Stomach (tissue), 9 donors: ENCODE results near the gene HNRNPA2B1. TPM values are rescaled to one million over a fixed set of nuclear protein-coding genes. Genes with fewer than 3 reads are reported as not detected.

Experiments used
- DNase-seq, 2 donors: peaks; one replicate each; pipeline versions ENCODE4 v3.0.0 to v3.0.0-alpha.2; 2013 to 2019
- H3K27ac ChIP-seq, 5 donors: fragments of 200-600 bp in 4 of 5; sonication (generic) in 4 of 5; one replicate each; pipeline ENCODE4 v1.5.1; 2013 to 2019; ENCODE audit warnings: mild to moderate bottlenecking in 1 of 5, moderate library complexity in 1 of 5
- H3K27me3 ChIP-seq, 3 donors: fragments of 200-600 bp; sonication (generic); one replicate each; pipeline ENCODE4 v1.5.1; 2017 to 2019; ENCODE audit warnings: mixed run types in 1 of 3
- H3K36me3 ChIP-seq, 4 donors: fragments of 200-600 bp; sonication (generic); 1 replicate in 3 of 4; 2 replicates in 1 of 4; pipeline ENCODE4 v1.5.1; 2016 to 2019
- H3K4me1 ChIP-seq, 4 donors: fragments of 200-600 bp; sonication (generic); one replicate each; pipeline ENCODE4 v1.5.1; 2016 to 2019
- H3K4me3 ChIP-seq, 4 donors: fragments of 200-600 bp; sonication (generic) in 3 of 4; one replicate each; pipeline ENCODE4 v1.5.1; 2016 to 2019; ENCODE audit warnings: mild to moderate bottlenecking in 1 of 4
- H3K9me3 ChIP-seq, 4 donors: fragments of 200-600 bp; sonication (generic); one replicate each; pipeline ENCODE4 v1.5.1; 2016 to 2019
- CTCF ChIP-seq, 7 experiments: fragments of 450-650 bp in 4 of 7; fragments of 200-600 bp in 3 of 7; sonication (generic) in 3 of 7; IDR thresholded peaks; one replicate each; pipeline ENCODE4 v1.5.1; 2016 to 2019; ENCODE audit warnings: antibody characterized with exemption in 7 of 7, control low read depth in 2 of 7, mild to moderate bottlenecking in 1 of 7
- EP300 ChIP-seq: sonication (generic); formaldehyde crosslinking; IDR thresholded peaks from one replicate; pipeline ENCODE4 v1.6.1; 2017; ENCODE audit warnings: antibody characterized with exemption
- POLR2A ChIP-seq, 4 donors: fragments of 450-650 bp; IDR thresholded peaks; one replicate each; pipeline ENCODE4 v1.6.1; 2016; ENCODE audit warnings: antibody characterized with exemption in 4 of 4, control low read depth in 2 of 4, mild to moderate bottlenecking in 1 of 4, moderate library complexity in 1 of 4
- POLR2AphosphoS5 ChIP-seq, 3 donors: sonication (generic); formaldehyde crosslinking; IDR thresholded peaks; one replicate each; pipeline ENCODE4 v1.6.1; 2016; ENCODE audit warnings: antibody characterized with exemption in 3 of 3
- WGBS, 5 donors: extraction: QIAGEN DNeasy Blood & Tissue Kit in 3 of 5; methylation state at CpG; one replicate each; pipeline versions ENCODE4 v1.1.5 to v1.1.7; 2013 to 2018; 5-methylcytosine and 5-hydroxymethylcytosine counted together
- intact Hi-C: fragments of 100-400 bp; cut with DNase I; formaldehyde crosslinking; loops from one replicate; pipeline ENCODE4 v1.15.1; 2023; ENCODE audit warnings: low total_unique reads
- polyA plus RNA-seq, 3 donors: library from polyadenylated mRNA; stranded (reverse); fragments of 200-250 nt; gene quantifications; one replicate each; pipeline ENCODE4 v1.2.3, GENCODE V29; 2013
- total RNA-seq, 5 donors: library from RNA; depleted of rRNA; stranded (reverse); fragments of >200 nt; gene quantifications; one replicate each; pipeline versions ENCODE4 v1.1.0 to v1.2.3, GENCODE V29; 2014 to 2016
- donor health status: healthy with polysubstance abuse.
- donor health status: Bipolar disorder and iron deficiency.
- donor health status: healthy.

Gene HNRNPA2B1
- total and polyA plus RNA-seq, 8 donors = 142 to 464 (median 304) TPM

- no peak overlapping the region for H3K4me3 ChIP-seq
- no peaks in the 10 kb centered on the region for H3K4me1 ChIP-seq
- no peak overlapping the region for H3K27ac ChIP-seq
- no peak for DNase-seq
- intact Hi-C loops = no loop called here
- H3K27me3 ChIP-seq = no peaks in the 10 kb centered on the region
- no peak for TF ChIP-seq CTCF (IDR thresholded peaks at IDR 0.05)
- no peak for TF ChIP-seq POLR2AphosphoS5 (IDR thresholded peaks at IDR 0.05)
- TF ChIP-seq POLR2A (IDR thresholded peaks at IDR 0.05) = no peak
- no peak for TF ChIP-seq EP300
- WGBS, 5 donors = 54 to 67% (median 64%) methylated on average over 3 of the region's 3 CpGs
- no peaks in the 10 kb centered on the region for H3K9me3 ChIP-seq
- H3K36me3 ChIP-seq = no peaks in the 10 kb centered on the region
These were observed 37.5 kb upstream of the HNRNPA2B1 start for GRCh38 chr7:26238032-26238431.

GRCh38 chr7:26237035-26237807 is 36.7 kb upstream of the HNRNPA2B1 start:
- TF ChIP-seq POLR2AphosphoS5 (IDR thresholded peaks at IDR 0.05) (no peak), CTCF (IDR thresholded peaks at IDR 0.05) (no peak), EP300 (no peak), POLR2A (IDR thresholded peaks at IDR 0.05) (no peak)
- Histone ChIP-seq H3K36me3 (no peaks in the 10 kb centered on the region), H3K4me3 (no peak overlapping the region), H3K4me1 (no peaks in the 10 kb centered on the region), H3K27ac (no peak overlapping the region), H3K9me3 (no peaks in the 10 kb centered on the region), H3K27me3 (no peaks in the 10 kb centered on the region)
- no peak for DNase-seq
- intact Hi-C loops = no loop called here
- WGBS, 5 donors = 79 to 89% (median 85%) methylated on average over 6 of the region's 6 CpGs

- Histone ChIP-seq H3K4me3 (no peak overlapping the region), H3K9me3 (no peaks in the 10 kb centered on the region), H3K27ac (no peak overlapping the region), H3K27me3 (no peaks in the 10 kb centered on the region), H3K36me3 (no peaks in the 10 kb centered on the region), H3K4me1 (no peaks in the 10 kb centered on the region)
- intact Hi-C loops = no loop called here
- 77 to 85% (median 80%) methylated on average over 5 of the region's 5 CpGs for WGBS, 5 donors
- no peak for TF ChIP-seq EP300
- DNase-seq = no peak
These were observed 33.5 kb upstream of the HNRNPA2B1 start for GRCh38 chr7:26233902-26234511.

- Histone ChIP-seq H3K27ac (no peak overlapping the region), H3K4me3 (no peak overlapping the region), H3K36me3 (no peaks in the 10 kb centered on the region), H3K27me3 (peaks cover 0 to 13% (median 0%) of the 10 kb centered on the region in 3 donors), H3K9me3 (no peaks in the 10 kb centered on the region), H3K4me1 (no peaks in the 10 kb centered on the region)
- TF ChIP-seq POLR2AphosphoS5 (IDR thresholded peaks at IDR 0.05) = no peak
- TF ChIP-seq POLR2A (IDR thresholded peaks at IDR 0.05) = no peak
- TF ChIP-seq CTCF (IDR thresholded peaks at IDR 0.05) = no peak
- TF ChIP-seq EP300 = no peak
- no peak for DNase-seq
- intact Hi-C loops = no loop called here
- WGBS, 5 donors = 92 to 95% (median 93%) methylated on average over 2 of the region's 2 CpGs
These were observed 27.4 kb upstream of the HNRNPA2B1 start for GRCh38 chr7:26227987-26228386.

GRCh38 chr7:26224359-26224758 is 23.8 kb upstream of the HNRNPA2B1 start:
- intact Hi-C loops = no loop called here

More at GRCh38 chr7:26224359-26224758, 23.8 kb upstream of the HNRNPA2B1 start:
- no peak overlapping the region for H3K27ac ChIP-seq
- TF ChIP-seq POLR2AphosphoS5 (IDR thresholded peaks at IDR 0.05) = no peak
- no peak for TF ChIP-seq EP300
- WGBS, 5 donors = 71 to 83% (median 80%) methylated on average over 5 of the region's 5 CpGs
- H3K27me3 ChIP-seq = peaks cover 0 to 15% (median 0%) of the 10 kb centered on the region in 3 donors
- DNase-seq = no peak
- no peaks in the 10 kb centered on the region for H3K4me1 ChIP-seq
- no peaks in the 10 kb centered on the region for H3K36me3 ChIP-seq
- H3K9me3 ChIP-seq = no peaks in the 10 kb centered on the region
- no peak overlapping the region for H3K4me3 ChIP-seq
